Memory B cell (primary cell): ENCODE measurements around the gene PSG3.
"Not testable (repeated sequence)": the region's sequence is repeated elsewhere in the genome, so short reads cannot be mapped to it uniquely, and the experiment has no call there.

Source experiments
- ATAC-seq: fragments of 150-1000 bp; cut with Tn5 transposase; 2 replicates; pipeline ENCODE4 v1.10.0; 2021; ENCODE audit warnings: low read depth, mild to moderate bottlenecking, moderate library complexity
- DNase-seq, 2 donors: peaks; one replicate each; pipeline ENCODE4 v3.0.0; 2022; ENCODE audit warnings: low spot score in 2 of 2
- H3K27ac Mint-ChIP-seq: one replicate; pipeline ENCODE4 v1.8.0; 2022; ENCODE audit warnings: mild to moderate bottlenecking, moderate library complexity, mixed read lengths
- H3K27me3 Mint-ChIP-seq: one replicate; pipeline ENCODE4 v1.8.0; 2022; ENCODE audit warnings: mixed read lengths
- H3K36me3 Mint-ChIP-seq: one replicate; pipeline ENCODE4 v1.8.0; 2022; ENCODE audit warnings: mild to moderate bottlenecking, mixed read lengths
- H3K4me1 Mint-ChIP-seq: one replicate; pipeline ENCODE4 v1.8.0; 2022; ENCODE audit warnings: mixed read lengths
- H3K4me3 Mint-ChIP-seq: one replicate; pipeline ENCODE4 v1.8.0; 2022; ENCODE audit warnings: mild to moderate bottlenecking, moderate library complexity, mixed read lengths
- H3K9me3 Mint-ChIP-seq: one replicate; pipeline ENCODE4 v1.8.0; 2022; ENCODE audit warnings: mixed read lengths

Gene PSG3

GRCh38 chr19:42741726-42742607 is 1.7 kb upstream of the PSG3 start:
- not testable (repeated sequence) for ATAC-seq, H3K4me1 Mint-ChIP-seq, DNase-seq, H3K36me3 Mint-ChIP-seq, H3K9me3 Mint-ChIP-seq, H3K27ac Mint-ChIP-seq, H3K4me3 Mint-ChIP-seq
- peaks cover 17% of the 10 kb centered on the region for H3K27me3 Mint-ChIP-seq

- ATAC-seq, H3K36me3 Mint-ChIP-seq, H3K27ac Mint-ChIP-seq, H3K4me1 Mint-ChIP-seq, DNase-seq, H3K4me3 Mint-ChIP-seq, H3K9me3 Mint-ChIP-seq: not testable (repeated sequence)
- H3K27me3 Mint-ChIP-seq = peaks cover 14% of the 10 kb centered on the region
Observed at GRCh38 chr19:42737581-42738011, 2.7 kb downstream of the PSG3 start.

GRCh38 chr19:42728341-42728740 is 11.9 kb downstream of the PSG3 start:
- not testable (repeated sequence) for H3K4me3 Mint-ChIP-seq, H3K4me1 Mint-ChIP-seq, ATAC-seq, H3K36me3 Mint-ChIP-seq, H3K9me3 Mint-ChIP-seq, H3K27ac Mint-ChIP-seq, DNase-seq, H3K27me3 Mint-ChIP-seq

GRCh38 chr19:42714000-42714399 is 26.3 kb downstream of the PSG3 start:
- H3K27ac Mint-ChIP-seq, H3K4me1 Mint-ChIP-seq, H3K4me3 Mint-ChIP-seq, H3K27me3 Mint-ChIP-seq, DNase-seq, ATAC-seq, H3K36me3 Mint-ChIP-seq: not testable (repeated sequence)
- peaks cover 14% of the 10 kb centered on the region for H3K9me3 Mint-ChIP-seq

GRCh38 chr19:42712753-42713152 is 27.5 kb downstream of the PSG3 start:
- not testable (repeated sequence) for ATAC-seq
- H3K9me3 Mint-ChIP-seq = peaks cover 12% of the 10 kb centered on the region

GRCh38 chr19:42710986-42711385 is 29.3 kb downstream of the PSG3 start:
- not testable (repeated sequence) for H3K4me3 Mint-ChIP-seq, H3K27ac Mint-ChIP-seq, DNase-seq, H3K27me3 Mint-ChIP-seq, H3K9me3 Mint-ChIP-seq, ATAC-seq, H3K36me3 Mint-ChIP-seq, H3K4me1 Mint-ChIP-seq

More at GRCh38 chr19:42712753-42713152, 27.5 kb downstream of the PSG3 start:
- H3K4me1 Mint-ChIP-seq, H3K36me3 Mint-ChIP-seq, H3K27me3 Mint-ChIP-seq, H3K27ac Mint-ChIP-seq, DNase-seq, H3K4me3 Mint-ChIP-seq: not testable (repeated sequence)

- DNase-seq (no peak), ATAC-seq (no peak)
- H3K27ac Mint-ChIP-seq = no peak overlapping the region
- no peaks in the 10 kb centered on the region for H3K4me1 Mint-ChIP-seq
- H3K36me3 Mint-ChIP-seq = no peaks in the 10 kb centered on the region
- H3K9me3 Mint-ChIP-seq = peaks cover 2% of the 10 kb centered on the region
- H3K4me3 Mint-ChIP-seq = no peak overlapping the region
- peaks cover 12% of the 10 kb centered on the region for H3K27me3 Mint-ChIP-seq
Observed at GRCh38 chr19:42697884-42698283, 42.4 kb downstream of the PSG3 start.

- Mint-ChIP-seq H3K4me3 (no peak overlapping the region), H3K9me3 (peaks cover 2% of the 10 kb centered on the region), H3K27me3 (peaks cover 15% of the 10 kb centered on the region), H3K27ac (no peak overlapping the region), H3K4me1 (no peaks in the 10 kb centered on the region), H3K36me3 (peaks cover 2% of the 10 kb centered on the region)
- ATAC-seq (no peak), DNase-seq (no peak)
Observed at GRCh38 chr19:42695811-42696503, 44.3 kb downstream of the PSG3 start.

GRCh38 chr19:42693760-42694350 is 46.4 kb downstream of the PSG3 start:
- peaks cover 5% of the 10 kb centered on the region for H3K9me3 Mint-ChIP-seq
- DNase-seq = no peak
- no peak overlapping the region for H3K4me3 Mint-ChIP-seq
- H3K4me1 Mint-ChIP-seq = no peaks in the 10 kb centered on the region
- no peak for ATAC-seq
- peaks cover 11% of the 10 kb centered on the region for H3K27me3 Mint-ChIP-seq
- H3K27ac Mint-ChIP-seq = no peak overlapping the region
- H3K36me3 Mint-ChIP-seq = peaks cover 2% of the 10 kb centered on the region

GRCh38 chr19:42683917-42684513 is 56.3 kb downstream of the PSG3 start:
- ATAC-seq (no peak), DNase-seq (peak; percentile 11 to 19)
- no peak overlapping the region for H3K27ac Mint-ChIP-seq
- H3K4me3 Mint-ChIP-seq = no peak overlapping the region
- H3K9me3 Mint-ChIP-seq = peaks cover 10% of the 10 kb centered on the region
- H3K4me1 Mint-ChIP-seq = no peaks in the 10 kb centered on the region
- H3K27me3 Mint-ChIP-seq = peaks cover 2% of the 10 kb centered on the region
- H3K36me3 Mint-ChIP-seq = no peaks in the 10 kb centered on the region

GRCh38 chr19:42676326-42676725 is 64.0 kb downstream of the PSG3 start:
- DNase-seq, H3K36me3 Mint-ChIP-seq, H3K27ac Mint-ChIP-seq, ATAC-seq, H3K4me3 Mint-ChIP-seq, H3K4me1 Mint-ChIP-seq, H3K27me3 Mint-ChIP-seq: not testable (repeated sequence)
- H3K9me3 Mint-ChIP-seq = peaks cover 15% of the 10 kb centered on the region

- H3K9me3 Mint-ChIP-seq = peaks cover 15% of the 10 kb centered on the region
- H3K36me3 Mint-ChIP-seq, H3K27ac Mint-ChIP-seq, H3K4me1 Mint-ChIP-seq, ATAC-seq, H3K27me3 Mint-ChIP-seq, DNase-seq, H3K4me3 Mint-ChIP-seq: not testable (repeated sequence)
Observed at GRCh38 chr19:42674549-42674948, 65.7 kb downstream of the PSG3 start.
